Spleen (tissue), 11 donors: ENCODE results near the gene CNDP1. TPM values are rescaled to one million over a fixed set of nuclear protein-coding genes. Genes with fewer than 3 reads are reported as not detected.

Experiments used
- DNase-seq: peaks from one replicate; pipeline ENCODE4 v3.0.0-alpha.2; 2020
- H3K27ac ChIP-seq, 8 donors: fragments of 200-600 bp; sonication (generic) in 7 of 8; 1 replicate in 4 of 8; 2 replicates in 4 of 8; pipeline versions ENCODE4 v1.5.0 to v1.8.0; 2016 to 2021; ENCODE audit warnings: inconsistent platforms in 4 of 8, mild to moderate bottlenecking in 4 of 8, moderate library complexity in 1 of 8
- H3K27me3 ChIP-seq, 7 donors: fragments of 200-600 bp; sonication (generic) in 6 of 7; replicated peaks in 1 of 7; 1 replicate in 4 of 7; 2 replicates in 3 of 7; pipeline versions ENCODE4 v1.5.0 to v1.8.0; 2016 to 2021; ENCODE audit warnings: inconsistent platforms in 3 of 7, mild to moderate bottlenecking in 1 of 7
- H3K36me3 ChIP-seq, 6 donors: fragments of 200-600 bp; sonication (generic) in 5 of 6; 1 replicate in 4 of 6; 2 replicates in 2 of 6; pipeline versions ENCODE4 v1.5.0 to v1.8.0; 2016 to 2021; ENCODE audit warnings: inconsistent platforms in 2 of 6
- H3K4me1 ChIP-seq, 6 donors: fragments of 200-600 bp; sonication (generic) in 5 of 6; 1 replicate in 3 of 6; 2 replicates in 3 of 6; pipeline versions ENCODE4 v1.5.0 to v1.8.0; 2016 to 2021; ENCODE audit warnings: inconsistent platforms in 3 of 6
- H3K4me3 ChIP-seq, 8 donors: fragments of 200-600 bp; sonication (generic) in 7 of 8; 1 replicate in 4 of 8; 2 replicates in 4 of 8; pipeline versions ENCODE4 v1.5.0 to v1.8.0; 2016 to 2021; ENCODE audit warnings: inconsistent platforms in 4 of 8, mild to moderate bottlenecking in 4 of 8, moderate library complexity in 2 of 8
- H3K9me3 ChIP-seq, 8 donors: fragments of 200-600 bp; sonication (generic) in 7 of 8; 1 replicate in 4 of 8; 2 replicates in 4 of 8; pipeline versions ENCODE4 v1.5.0 to v1.8.0; 2016 to 2021; ENCODE audit warnings: inconsistent platforms in 4 of 8
- POLR2A ChIP-seq, 3 donors: fragments of 450-650 bp; IDR thresholded peaks; one replicate each; pipeline ENCODE4 v1.5.1; 2017; ENCODE audit warnings: antibody characterized with exemption in 3 of 3, mild to moderate bottlenecking in 1 of 3
- POLR2AphosphoS5 ChIP-seq, 3 donors: sonication (generic); formaldehyde crosslinking; IDR thresholded peaks; one replicate each; pipeline ENCODE4 v1.5.1; 2017; ENCODE audit warnings: antibody characterized with exemption in 3 of 3
- WGBS, 5 donors: extraction: QIAGEN DNeasy Blood & Tissue Kit in 3 of 5; methylation state at CpG; one replicate each; pipeline versions ENCODE4 v1.1.5 to v1.1.7; 2013 to 2018; 5-methylcytosine and 5-hydroxymethylcytosine counted together
- intact Hi-C: fragments of 100-400 bp; cut with DNase I; formaldehyde crosslinking; loops from one replicate; pipeline ENCODE4 v1.15.0; 2023; ENCODE audit warnings: low total_unique reads
- polyA plus RNA-seq, 3 donors: library from polyadenylated mRNA; stranded (reverse); fragments of 200-250 nt; gene quantifications; one replicate each; pipeline ENCODE4 v1.2.1, GENCODE V29; 2013
- total RNA-seq, 7 donors: library from RNA; depleted of rRNA in 3 of 7; stranded (reverse); fragments of >200 nt in 3 of 7; fragmentation: NEBNext Ultra II Directional in 4 of 7; extraction: Animal tissue kit (Norgen Biotek cat#: 25700) in 4 of 7; gene quantifications; one replicate each; pipeline versions ENCODE4 v1.1.0 to v1.2.1, GENCODE V29; 2016 to 2021
- TF ChIP-seq, protein P1 (sequence below), 11 experiments: fragments of 200-600 bp in 7 of 11; fragments of 450-650 bp in 4 of 11; sonication (generic) in 4 of 11; IDR thresholded peaks in 8 of 11; conservative IDR thresholded peaks in 3 of 11; 1 replicate in 7 of 11; 2 replicates in 4 of 11; pipeline versions ENCODE4 v1.4.0 to v1.8.0; 2016 to 2021; ENCODE audit warnings: antibody characterized with exemption in 11 of 11, inconsistent platforms in 4 of 11, mild to moderate bottlenecking in 1 of 11
- donor health status: healthy with polysubstance abuse.
- donor health status: DM: no; HTN: no; CAD: no; lungs with moderate emphysema.
- donor health status: DM: no; HTN: no; CAD: no.
- donor health status: Bipolar disorder and iron deficiency.
- donor health status: healthy.
- donor health status: DM: no; HTN: no; CAD: no.
- donor health status: DM: yes; HTN: yes; CAD: no.

The CNDP1 gene
- total and polyA plus RNA-seq, 10 donors = 0.03 to 0.59 (median 0.18) TPM; not detected in 2

DNA sequence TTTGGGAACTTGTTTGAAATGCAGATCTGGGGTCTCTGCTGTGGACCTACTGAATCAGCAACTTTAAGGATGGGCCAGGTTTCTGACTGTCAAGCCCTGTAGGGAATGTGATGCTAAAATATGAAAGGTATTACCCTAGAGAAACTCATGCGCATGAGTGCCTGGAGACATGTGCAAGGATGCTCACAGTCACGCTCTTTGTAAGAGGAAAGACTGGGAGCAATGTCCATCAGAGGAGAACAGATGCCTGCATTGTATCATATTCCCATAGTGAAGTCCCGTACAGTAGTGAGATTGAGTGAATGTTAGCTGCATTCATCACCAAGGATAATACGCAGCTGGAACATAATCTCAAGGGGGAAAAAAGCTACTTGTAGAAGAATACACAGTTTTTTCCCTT, 77.5 kb downstream of the CNDP1 start:
- Histone ChIP-seq H3K4me1 (peaks cover 0 to 39% (median 0%) of the 10 kb centered on the region in 6 donors), H3K27me3 (no peaks in the 10 kb centered on the region), H3K27ac (no peak overlapping the region), H3K36me3 (peaks cover 0 to 5% (median 0%) of the 10 kb centered on the region in 6 donors), H3K9me3 (peaks cover 0 to 12% (median 7%) of the 10 kb centered on the region in 8 donors), H3K4me3 (no peak overlapping the region)
- intact Hi-C loops = no loop called here
- no peak for DNase-seq
- TF ChIP-seq POLR2A (IDR thresholded peaks at IDR 0.05) = no peak
- TF ChIP-seq POLR2AphosphoS5 (IDR thresholded peaks at IDR 0.05) = no peak
- TF ChIP-seq, protein P1, sequence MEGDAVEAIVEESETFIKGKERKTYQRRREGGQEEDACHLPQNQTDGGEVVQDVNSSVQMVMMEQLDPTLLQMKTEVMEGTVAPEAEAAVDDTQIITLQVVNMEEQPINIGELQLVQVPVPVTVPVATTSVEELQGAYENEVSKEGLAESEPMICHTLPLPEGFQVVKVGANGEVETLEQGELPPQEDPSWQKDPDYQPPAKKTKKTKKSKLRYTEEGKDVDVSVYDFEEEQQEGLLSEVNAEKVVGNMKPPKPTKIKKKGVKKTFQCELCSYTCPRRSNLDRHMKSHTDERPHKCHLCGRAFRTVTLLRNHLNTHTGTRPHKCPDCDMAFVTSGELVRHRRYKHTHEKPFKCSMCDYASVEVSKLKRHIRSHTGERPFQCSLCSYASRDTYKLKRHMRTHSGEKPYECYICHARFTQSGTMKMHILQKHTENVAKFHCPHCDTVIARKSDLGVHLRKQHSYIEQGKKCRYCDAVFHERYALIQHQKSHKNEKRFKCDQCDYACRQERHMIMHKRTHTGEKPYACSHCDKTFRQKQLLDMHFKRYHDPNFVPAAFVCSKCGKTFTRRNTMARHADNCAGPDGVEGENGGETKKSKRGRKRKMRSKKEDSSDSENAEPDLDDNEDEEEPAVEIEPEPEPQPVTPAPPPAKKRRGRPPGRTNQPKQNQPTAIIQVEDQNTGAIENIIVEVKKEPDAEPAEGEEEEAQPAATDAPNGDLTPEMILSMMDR (IDR thresholded peaks at IDR 0.05 in 8 of 11, conservative IDR thresholded peaks at IDR 0.05 in 3 of 11) = no peak
- WGBS, 5 donors = 84 to 99% (median 98%) methylated on average over 4 of the region's 4 CpGs

- DNase-seq = no peak
- Histone ChIP-seq H3K27me3 (no peaks in the 10 kb centered on the region), H3K27ac (no peak overlapping the region), H3K4me3 (no peak overlapping the region), H3K36me3 (peaks cover 0 to 5% (median 0%) of the 10 kb centered on the region in 6 donors), H3K4me1 (peaks cover 0 to 39% (median 0%) of the 10 kb centered on the region in 6 donors), H3K9me3 (peaks cover 0 to 12% (median 7%) of the 10 kb centered on the region in 8 donors)
- TF ChIP-seq POLR2AphosphoS5 (IDR thresholded peaks at IDR 0.05) = no peak
- TF ChIP-seq, protein P1 (IDR thresholded peaks at IDR 0.05 in 8 of 11, conservative IDR thresholded peaks at IDR 0.05 in 3 of 11) = no peak
- no peak for TF ChIP-seq POLR2A (IDR thresholded peaks at IDR 0.05)
- WGBS, 5 donors = 35 to 57% (median 50%) methylated on average over 1 of the region's 1 CpG
- intact Hi-C loops = no loop called here
Measured at GRCh38 chr18:74613381-74613780, 79.1 kb downstream of the CNDP1 start.

DNA sequence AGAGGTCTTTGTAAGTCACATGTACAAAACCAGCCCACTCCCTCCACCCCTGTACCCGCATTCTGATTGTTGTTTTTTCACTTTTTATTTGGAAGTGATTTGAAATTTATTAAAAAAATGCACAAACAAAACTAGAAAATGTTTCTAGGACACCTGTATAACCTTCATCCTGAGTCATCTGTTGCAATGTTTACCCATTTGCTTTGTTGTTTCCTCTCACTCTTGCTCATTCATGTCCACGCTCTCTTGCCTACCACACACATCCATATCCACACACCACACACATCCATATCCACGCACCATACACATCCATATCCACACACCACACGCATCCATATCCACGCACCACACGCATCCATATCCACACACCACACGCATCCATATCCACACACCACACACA, 82.2 kb downstream of the CNDP1 start:
- Histone ChIP-seq H3K4me3 (no peak overlapping the region), H3K4me1 (peaks cover 0 to 32% (median 2%) of the 10 kb centered on the region in 6 donors), H3K27me3 (no peaks in the 10 kb centered on the region), H3K9me3 (peaks cover 0 to 12% (median 7%) of the 10 kb centered on the region in 8 donors), H3K36me3 (peaks cover 0 to 5% (median 0%) of the 10 kb centered on the region in 6 donors), H3K27ac (no peak overlapping the region)
- TF ChIP-seq POLR2AphosphoS5 (IDR thresholded peaks at IDR 0.05) (no peak), POLR2A (IDR thresholded peaks at IDR 0.05) (no peak)
- TF ChIP-seq, protein P1 (IDR thresholded peaks at IDR 0.05 in 8 of 11, conservative IDR thresholded peaks at IDR 0.05 in 3 of 11) = no peak
- intact Hi-C loops = no loop called here
- DNase-seq = no peak
- 54 to 74% (median 66%) methylated on average over 7 of the region's 7 CpGs for WGBS, 5 donors

DNA sequence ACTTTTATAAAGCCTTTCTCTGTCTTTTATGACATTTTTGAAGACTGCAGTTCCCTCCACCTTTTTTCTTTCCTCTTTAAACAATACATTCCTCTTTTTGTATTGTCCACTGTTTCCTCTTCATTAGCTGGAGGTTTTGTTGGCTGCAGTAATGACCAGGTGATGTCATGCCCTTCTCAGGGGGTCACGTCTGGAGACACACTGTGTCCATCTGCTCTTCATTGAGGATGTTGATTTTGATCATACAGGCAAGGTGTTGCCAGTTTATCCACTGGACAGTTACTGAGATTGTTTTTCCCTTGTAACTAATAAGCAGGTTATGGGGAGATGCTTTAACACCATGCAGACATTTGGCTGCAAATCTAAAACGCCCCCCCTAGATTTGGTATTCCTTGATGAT, 83.2 kb downstream of the CNDP1 start:
- Histone ChIP-seq H3K9me3 (peaks cover 0 to 12% (median 7%) of the 10 kb centered on the region in 8 donors), H3K27ac (no peak overlapping the region), H3K4me3 (no peak overlapping the region), H3K36me3 (peaks cover 0 to 5% (median 0%) of the 10 kb centered on the region in 6 donors), H3K4me1 (peaks cover 0 to 37% (median 8%) of the 10 kb centered on the region in 6 donors), H3K27me3 (no peaks in the 10 kb centered on the region)
- TF ChIP-seq, protein P1 (IDR thresholded peaks at IDR 0.05 in 8 of 11, conservative IDR thresholded peaks at IDR 0.05 in 3 of 11) = no peak
- TF ChIP-seq POLR2AphosphoS5 (IDR thresholded peaks at IDR 0.05) (no peak), POLR2A (IDR thresholded peaks at IDR 0.05) (no peak)
- WGBS, 5 donors = 72 to 80% (median 79%) methylated on average over 2 of the region's 2 CpGs
- intact Hi-C loops = no loop called here
- no peak for DNase-seq
